Activated B cell treated with CpG ODN at 0.5 μM for 24 hours (primary cell): ENCODE data around the gene TOPORS. TPM values are rescaled to one million over a fixed set of nuclear protein-coding genes. Genes with fewer than 3 reads are reported as not detected.
A peak's percentile ranks its signal among the peaks of the same experiment; 100 is the strongest.
"Not testable (repeated sequence)": the region's sequence is repeated elsewhere in the genome, so short reads cannot be mapped to it uniquely, and the experiment has no call there.

Experiments used
- ATAC-seq: fragments of 200-7000 bp; cut with Tn5 transposase; one replicate; pipeline ENCODE4 v1.10.0; 2021; ENCODE audit warnings: low read depth, mild to moderate bottlenecking, moderate library complexity
- CTCF ChIA-PET: fragments of 350-600 bp; sonication (Branson Sonifier 250); formaldehyde crosslinking; loops from one replicate; lab custom pipeline; 2021; ENCODE audit warnings: antibody characterized with exemption; lab: Charles Lee
- POLR2A ChIA-PET: fragments of 350-600 bp; sonication (Branson Sonifier 250); formaldehyde crosslinking; loops from one replicate; lab custom pipeline; 2021; ENCODE audit warnings: antibody characterized with exemption; lab: Charles Lee
- DNase-seq: peaks from one replicate; pipeline ENCODE4 v3.0.0; 2022
- H3K27ac Mint-ChIP-seq: one replicate; pipeline ENCODE4 v1.8.0; 2020; ENCODE audit warnings: mixed read lengths
- H3K27me3 Mint-ChIP-seq: one replicate; pipeline ENCODE4 v1.8.0; 2021; ENCODE audit warnings: mixed read lengths
- H3K36me3 Mint-ChIP-seq: one replicate; pipeline ENCODE4 v1.8.0; 2021; ENCODE audit warnings: low read depth, mixed read lengths
- H3K4me1 Mint-ChIP-seq: one replicate; pipeline ENCODE4 v1.8.0; 2021; ENCODE audit warnings: mixed read lengths
- H3K4me3 Mint-ChIP-seq: one replicate; pipeline ENCODE4 v1.8.0; 2020; ENCODE audit warnings: mild to moderate bottlenecking, mixed read lengths
- H3K9me3 Mint-ChIP-seq: one replicate; pipeline ENCODE4 v1.8.0; 2020; ENCODE audit warnings: mixed read lengths
- intact Hi-C: fragments of 100-400 bp; cut with micrococcal nuclease; formaldehyde crosslinking; loops from one replicate; pipeline ENCODE4 v1.15.1; 2024
- total RNA-seq: library from RNA; stranded (reverse); gene quantifications from 2 replicates; pipeline ENCODE4 v1.2.3, GENCODE V29; 2022
- TF ChIP-seq, protein P1 (sequence below): fragments of 200-600 bp; IDR thresholded peaks from one replicate; pipeline ENCODE4 v1.8.0; 2022; ENCODE audit warnings: antibody characterized with exemption, mild to moderate bottlenecking

The TOPORS gene
- total RNA-seq, 1 donor from 2014 or later: 15.6 TPM

DNA sequence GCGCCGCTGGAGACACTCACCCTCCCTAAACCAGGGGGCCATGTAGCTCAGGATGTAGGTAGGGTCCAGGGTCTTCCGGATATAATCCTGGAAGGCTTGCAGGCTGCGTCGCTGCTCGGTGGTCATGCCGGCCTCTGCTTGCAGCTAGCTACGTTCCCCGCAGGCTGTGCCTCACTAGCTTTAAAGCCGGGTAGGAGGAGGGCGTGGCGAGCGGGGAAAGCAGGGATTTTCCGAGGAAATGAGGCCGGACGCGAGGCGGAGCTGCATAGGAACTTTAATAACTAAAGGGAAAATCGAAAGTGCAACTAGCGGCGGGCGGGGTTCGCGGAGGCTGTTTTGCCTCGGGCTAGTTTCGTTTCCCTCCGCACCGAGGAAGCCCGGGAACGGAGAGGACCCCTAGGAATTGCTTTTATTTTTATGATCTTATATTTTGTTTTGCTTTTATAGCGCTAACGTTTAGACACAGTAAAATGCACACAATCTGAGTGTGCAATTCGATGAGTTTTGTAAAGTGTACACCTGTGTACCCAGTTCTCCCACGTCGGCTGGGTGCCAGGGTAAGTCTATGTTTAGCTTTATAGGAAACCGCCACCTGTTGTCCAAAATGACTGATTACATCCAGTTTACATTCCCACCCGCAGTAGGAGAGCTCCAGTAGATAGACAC, 26.2 kb downstream of the TOPORS start, which contains the start of gene RIGI:
TSS of gene RIGI (minus strand) at position 156 of the 666 bp plus-strand sequence. CDS start at position 126, 30 bp downstream.
- CTCF ChIA-PET: interaction anchor here (0.7 to 2.9 kb wide), 6 partner anchors 19 to 147 kb away, joined by 3 to 34 read pairs (median 4); partner anchors contain the start of gene NDUFB6
- intact Hi-C loops: loop anchor here (1.0 kb wide), 4 partner anchors 24 to 147 kb away; partner anchors contain the start of genes ACO1 and NDUFB6
- Mint-ChIP-seq H3K27ac (peak within 1 kb of the TSS; percentile 94), H3K36me3 (peaks cover 34% of the 10 kb centered on the region), H3K4me3 (peak within 1 kb of the TSS; percentile 98), H3K9me3 (peaks cover 4% of the 10 kb centered on the region), H3K27me3 (no peaks in the 10 kb centered on the region), H3K4me1 (peaks cover 55% of the 10 kb centered on the region)
- TF ChIP-seq, protein P1, sequence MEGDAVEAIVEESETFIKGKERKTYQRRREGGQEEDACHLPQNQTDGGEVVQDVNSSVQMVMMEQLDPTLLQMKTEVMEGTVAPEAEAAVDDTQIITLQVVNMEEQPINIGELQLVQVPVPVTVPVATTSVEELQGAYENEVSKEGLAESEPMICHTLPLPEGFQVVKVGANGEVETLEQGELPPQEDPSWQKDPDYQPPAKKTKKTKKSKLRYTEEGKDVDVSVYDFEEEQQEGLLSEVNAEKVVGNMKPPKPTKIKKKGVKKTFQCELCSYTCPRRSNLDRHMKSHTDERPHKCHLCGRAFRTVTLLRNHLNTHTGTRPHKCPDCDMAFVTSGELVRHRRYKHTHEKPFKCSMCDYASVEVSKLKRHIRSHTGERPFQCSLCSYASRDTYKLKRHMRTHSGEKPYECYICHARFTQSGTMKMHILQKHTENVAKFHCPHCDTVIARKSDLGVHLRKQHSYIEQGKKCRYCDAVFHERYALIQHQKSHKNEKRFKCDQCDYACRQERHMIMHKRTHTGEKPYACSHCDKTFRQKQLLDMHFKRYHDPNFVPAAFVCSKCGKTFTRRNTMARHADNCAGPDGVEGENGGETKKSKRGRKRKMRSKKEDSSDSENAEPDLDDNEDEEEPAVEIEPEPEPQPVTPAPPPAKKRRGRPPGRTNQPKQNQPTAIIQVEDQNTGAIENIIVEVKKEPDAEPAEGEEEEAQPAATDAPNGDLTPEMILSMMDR: no peak
- DNase-seq (peak; percentile 59), ATAC-seq (peak; percentile 69)
- POLR2A ChIA-PET: interaction anchor here (0.6 to 3.0 kb wide), 6 partner anchors 25 to 499 kb away, joined by 3 to 40 read pairs (median 8); partner anchors contain the start of genes DNAJA1, NDUFB6, SMIM27 and TOPORS

DNA sequence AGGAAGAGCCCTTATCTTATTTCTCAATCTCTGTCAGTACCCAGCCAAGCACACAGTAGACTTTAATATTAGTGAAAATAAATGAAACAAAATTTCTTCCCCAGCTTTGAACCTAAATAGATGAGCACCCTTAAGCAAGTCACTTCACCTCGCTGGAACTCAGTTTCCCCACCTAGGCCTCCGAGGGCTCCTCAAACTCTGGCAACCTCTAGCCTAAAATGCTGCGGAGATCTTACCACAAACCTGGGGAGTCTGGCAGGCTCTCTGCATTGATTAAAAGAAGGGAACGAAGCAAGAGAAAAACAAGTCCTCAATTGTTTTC, 26.7 kb downstream of the TOPORS start:
- CTCF ChIA-PET: interaction anchor here (0.7 to 2.9 kb wide), 6 partner anchors 19 to 147 kb away, joined by 3 to 34 read pairs (median 4); partner anchors contain the start of gene NDUFB6

DNA sequence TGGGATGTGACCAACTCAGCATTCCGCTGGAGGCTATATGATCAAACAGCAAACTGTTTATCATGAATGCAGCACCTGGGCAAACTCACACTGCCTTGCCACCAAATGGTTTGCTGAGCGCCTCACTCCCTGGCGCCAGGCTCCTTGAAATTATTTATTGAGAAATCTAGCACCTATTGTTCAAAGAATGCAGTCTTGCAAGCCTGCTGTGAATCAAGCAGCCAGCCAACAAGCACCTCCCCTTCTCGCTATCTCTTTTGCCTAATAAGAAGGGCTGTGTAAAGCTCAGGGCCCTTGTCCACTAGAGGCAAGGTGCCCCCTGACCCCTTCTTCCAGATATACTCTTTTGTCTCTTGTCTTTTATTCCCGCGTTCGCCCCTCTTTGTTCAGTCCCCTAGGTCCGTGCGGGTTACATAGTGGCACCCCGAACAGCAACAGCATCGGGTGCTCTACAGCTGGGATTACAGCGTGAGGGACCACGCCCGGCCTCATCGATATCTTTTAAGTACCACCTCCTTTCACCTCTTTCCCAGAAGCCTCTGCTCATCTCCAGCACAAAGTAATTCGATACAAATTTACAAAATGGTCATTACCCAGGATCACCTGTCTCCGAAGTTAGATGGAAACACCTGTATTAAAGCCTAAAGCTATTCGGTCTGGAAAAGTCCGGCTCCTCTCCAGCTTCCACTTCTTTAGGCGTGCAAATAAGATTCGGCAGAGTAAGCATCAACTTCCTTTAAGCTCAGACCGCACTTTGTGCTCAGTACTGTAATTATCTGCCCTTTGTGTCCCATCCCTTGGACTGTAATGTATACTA, 27.3 kb downstream of the TOPORS start:
- peaks cover 55% of the 10 kb centered on the region for H3K4me1 Mint-ChIP-seq
- TF ChIP-seq, protein P1: no peak
- peak overlapping the region; percentile 94 for H3K27ac Mint-ChIP-seq
- H3K36me3 Mint-ChIP-seq: peaks cover 33% of the 10 kb centered on the region
- intact Hi-C loops: no loop called here
- peak overlapping the region; percentile 98 for H3K4me3 Mint-ChIP-seq
- CTCF ChIA-PET: interaction anchor here (1.6 to 2.9 kb wide), 3 partner anchors 47 to 146 kb away, joined by 6 to 34 read pairs (median 9); no protein-coding TSS in a partner anchor
- POLR2A ChIA-PET: interaction anchor here (1.3 to 3.0 kb wide), 3 partner anchors 26 to 500 kb away, joined by 4 to 40 read pairs (median 12); partner anchors contain the start of genes DNAJA1, SMIM27 and TOPORS
- H3K9me3 Mint-ChIP-seq: peaks cover 4% of the 10 kb centered on the region
- ATAC-seq (peak; percentile 37), DNase-seq (no peak)
- no peaks in the 10 kb centered on the region for H3K27me3 Mint-ChIP-seq

More for the DNA sequence above, 26.7 kb downstream of the TOPORS start:
- Mint-ChIP-seq H3K36me3 (peaks cover 31% of the 10 kb centered on the region), H3K4me1 (peaks cover 55% of the 10 kb centered on the region), H3K9me3 (peaks cover 4% of the 10 kb centered on the region), H3K27ac (peak overlapping the region; percentile 94), H3K27me3 (no peaks in the 10 kb centered on the region), H3K4me3 (peak overlapping the region; percentile 98)
- intact Hi-C loops: loop anchor here (1.0 kb wide), 4 partner anchors 25 to 146 kb away; partner anchors contain the start of genes ACO1 and NDUFB6
- POLR2A ChIA-PET: interaction anchor here (1.3 to 3.0 kb wide), 5 partner anchors 26 to 499 kb away, joined by 3 to 40 read pairs (median 5); partner anchors contain the start of genes DNAJA1, NDUFB6, SMIM27 and TOPORS
- TF ChIP-seq, protein P1: no peak
- no peak for ATAC-seq
- no peak for DNase-seq

DNA sequence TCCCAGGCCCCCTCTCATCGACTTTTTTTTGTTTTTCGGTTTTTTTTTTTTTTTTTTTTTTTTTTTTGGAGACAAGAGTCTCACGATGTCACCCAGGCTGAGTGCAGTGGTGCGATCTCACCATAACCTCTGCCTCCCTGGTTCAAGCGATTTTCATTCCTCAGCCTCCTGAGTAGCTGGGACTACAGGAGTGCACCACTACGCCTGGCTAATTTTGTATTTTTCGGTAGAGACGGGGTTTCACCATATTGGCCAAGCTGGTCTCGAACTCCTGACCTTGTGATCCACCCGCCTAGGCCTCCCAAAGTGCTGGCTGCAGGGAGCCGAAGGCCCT, 27.9 kb downstream of the TOPORS start:
- ATAC-seq, intact Hi-C loops, H3K9me3 Mint-ChIP-seq, H3K27me3 Mint-ChIP-seq, DNase-seq: not testable (repeated sequence)
- POLR2A ChIA-PET: interaction anchor here (2.7 to 3.0 kb wide), 2 partner anchors 27 to 501 kb away, joined by 12 to 40 read pairs; partner anchors contain the start of genes DNAJA1, SMIM27 and TOPORS
- Mint-ChIP-seq H3K4me1 (peaks cover 55% of the 10 kb centered on the region), H3K36me3 (peaks cover 33% of the 10 kb centered on the region), H3K27ac (peak overlapping the region; percentile 94), H3K4me3 (peak overlapping the region; percentile 98)
- CTCF ChIA-PET: interaction anchor here (2.9 kb wide), 1 partner anchor 145 kb away, joined by 34 read pairs; no protein-coding TSS in a partner anchor

DNA sequence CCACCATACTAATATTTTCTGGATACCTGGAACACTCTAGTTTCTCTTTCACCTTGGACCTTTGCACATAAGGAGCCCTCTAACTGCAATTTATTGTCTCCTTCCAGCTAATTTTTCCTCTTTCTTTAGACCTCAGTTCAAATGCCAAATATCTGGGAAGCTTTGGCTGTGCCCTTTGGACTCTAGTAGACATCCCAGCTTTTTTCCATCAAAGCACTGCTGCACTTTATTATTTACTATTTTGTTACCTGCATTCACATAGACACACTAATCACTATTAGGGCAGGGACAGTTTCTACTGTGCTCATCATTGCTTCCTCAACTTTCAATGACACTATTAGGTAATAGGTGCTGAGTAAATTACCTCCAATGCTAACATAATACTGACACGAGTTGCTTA, 28.5 kb downstream of the TOPORS start:
- ChIA-PET POLR2A (interaction anchor here (0.6 kb wide), 1 partner anchor 28 kb away, joined by 9 read pairs; no protein-coding TSS in a partner anchor), CTCF (interaction anchor here (2.9 kb wide), 1 partner anchor 145 kb away, joined by 34 read pairs; no protein-coding TSS in a partner anchor)
- H3K4me3 Mint-ChIP-seq: no peak overlapping the region
- peak overlapping the region; percentile 0 for H3K27ac Mint-ChIP-seq
- H3K4me1 Mint-ChIP-seq: peaks cover 55% of the 10 kb centered on the region
- ATAC-seq (no peak), DNase-seq (no peak)
- TF ChIP-seq, protein P1: no peak
- H3K27me3 Mint-ChIP-seq: no peaks in the 10 kb centered on the region
- H3K36me3 Mint-ChIP-seq: peaks cover 34% of the 10 kb centered on the region
- peaks cover 4% of the 10 kb centered on the region for H3K9me3 Mint-ChIP-seq
- intact Hi-C loops: no loop called here
